Cardiac muscle cell (in vitro differentiated cells and primary cell): ENCODE results near the gene PTH2R. TPM values are rescaled to one million over a fixed set of nuclear protein-coding genes. Genes with fewer than 3 reads are reported as not detected.
"Not testable (repeated sequence)": the region's sequence is repeated elsewhere in the genome, so short reads cannot be mapped to it uniquely, and the experiment has no call there.

Experiments
- DNase-seq, 2 donors: peaks; one replicate each; pipeline versions ENCODE4 v3.0.0 to v3.0.0-alpha.2; 2010 to 2017; ENCODE audit warnings: low read depth in 1 of 2, low spot score in 1 of 2
- H3K27ac ChIP-seq: fragments of 200-600 bp; sonication (generic); 2 replicates; pipeline ENCODE4 v1.5.1; 2016
- H3K27me3 ChIP-seq: fragments of 200-600 bp; sonication (generic); 2 replicates; pipeline ENCODE4 v1.6.0; 2016; ENCODE audit warnings: control low read depth
- H3K36me3 ChIP-seq: fragments of 200-600 bp; sonication (generic); 2 replicates; pipeline ENCODE4 v1.5.1; 2016; ENCODE audit warnings: control low read depth
- H3K4me1 ChIP-seq: fragments of 200-600 bp; sonication (generic); 2 replicates; pipeline ENCODE4 v1.8.1; 2017; ENCODE audit warnings: low read depth, mild to moderate bottlenecking, mixed run types
- H3K4me3 ChIP-seq: fragments of 200-600 bp; sonication (generic); 2 replicates; pipeline ENCODE4 v1.5.1; 2016; ENCODE audit warnings: mild to moderate bottlenecking
- H3K9me3 ChIP-seq: fragments of 200-600 bp; sonication (generic); 2 replicates; pipeline ENCODE4 v1.5.1; 2017; ENCODE audit warnings: low read depth, mild to moderate bottlenecking, control low read depth
- polyA plus RNA-seq: library from polyadenylated mRNA; unstranded; fragments of >200 nt; fragmentation: Nextera tagmentation; extraction: Ambion mirVana; gene quantifications from 2 replicates; pipeline ENCODE4 v1.2.1, GENCODE V29; 2016
- total RNA-seq: library from RNA; depleted of rRNA; stranded (reverse); fragments of >200 nt; gene quantifications from 2 replicates; pipeline ENCODE4 v1.2.3, GENCODE V29; 2016
- TF ChIP-seq, protein P1 (sequence below): IDR thresholded peaks from 2 replicates; pipeline ENCODE4 v1.5.1; 2012; ENCODE audit warnings: low read depth, mild to moderate bottlenecking, low read length

Gene PTH2R
- total and polyA plus RNA-seq, 2 experiments from 2014 or later = 0.09 TPM; not detected in 1

DNA sequence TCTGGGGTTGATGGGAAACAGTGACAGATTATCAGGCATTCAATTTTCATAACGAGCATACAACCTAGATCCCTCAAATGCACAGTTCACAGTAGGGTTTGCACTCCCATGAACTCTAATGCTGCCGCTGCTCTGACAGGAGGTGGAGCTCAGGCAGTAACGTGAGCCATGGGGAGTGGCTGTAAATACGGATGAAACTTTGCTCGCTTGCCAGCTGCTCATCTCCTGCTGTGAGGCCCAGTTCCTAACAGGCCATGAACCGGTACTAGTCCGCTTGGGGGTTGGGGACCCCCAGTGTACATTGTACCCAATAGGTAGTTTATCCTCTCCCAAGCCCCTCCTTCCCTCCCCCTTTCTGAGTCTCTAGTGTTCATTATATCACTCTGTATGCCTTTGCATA, 94.6 kb downstream of the PTH2R start:
- Histone ChIP-seq H3K4me1 (no peaks in the 10 kb centered on the region), H3K27me3 (no peaks in the 10 kb centered on the region), H3K9me3 (no peaks in the 10 kb centered on the region), H3K27ac (no peak overlapping the region), H3K4me3 (no peak overlapping the region), H3K36me3 (no peaks in the 10 kb centered on the region)
- TF ChIP-seq, protein P1, sequence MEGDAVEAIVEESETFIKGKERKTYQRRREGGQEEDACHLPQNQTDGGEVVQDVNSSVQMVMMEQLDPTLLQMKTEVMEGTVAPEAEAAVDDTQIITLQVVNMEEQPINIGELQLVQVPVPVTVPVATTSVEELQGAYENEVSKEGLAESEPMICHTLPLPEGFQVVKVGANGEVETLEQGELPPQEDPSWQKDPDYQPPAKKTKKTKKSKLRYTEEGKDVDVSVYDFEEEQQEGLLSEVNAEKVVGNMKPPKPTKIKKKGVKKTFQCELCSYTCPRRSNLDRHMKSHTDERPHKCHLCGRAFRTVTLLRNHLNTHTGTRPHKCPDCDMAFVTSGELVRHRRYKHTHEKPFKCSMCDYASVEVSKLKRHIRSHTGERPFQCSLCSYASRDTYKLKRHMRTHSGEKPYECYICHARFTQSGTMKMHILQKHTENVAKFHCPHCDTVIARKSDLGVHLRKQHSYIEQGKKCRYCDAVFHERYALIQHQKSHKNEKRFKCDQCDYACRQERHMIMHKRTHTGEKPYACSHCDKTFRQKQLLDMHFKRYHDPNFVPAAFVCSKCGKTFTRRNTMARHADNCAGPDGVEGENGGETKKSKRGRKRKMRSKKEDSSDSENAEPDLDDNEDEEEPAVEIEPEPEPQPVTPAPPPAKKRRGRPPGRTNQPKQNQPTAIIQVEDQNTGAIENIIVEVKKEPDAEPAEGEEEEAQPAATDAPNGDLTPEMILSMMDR = no peak
- peak in 1 of 2 donors; percentile 49 for DNase-seq

DNA sequence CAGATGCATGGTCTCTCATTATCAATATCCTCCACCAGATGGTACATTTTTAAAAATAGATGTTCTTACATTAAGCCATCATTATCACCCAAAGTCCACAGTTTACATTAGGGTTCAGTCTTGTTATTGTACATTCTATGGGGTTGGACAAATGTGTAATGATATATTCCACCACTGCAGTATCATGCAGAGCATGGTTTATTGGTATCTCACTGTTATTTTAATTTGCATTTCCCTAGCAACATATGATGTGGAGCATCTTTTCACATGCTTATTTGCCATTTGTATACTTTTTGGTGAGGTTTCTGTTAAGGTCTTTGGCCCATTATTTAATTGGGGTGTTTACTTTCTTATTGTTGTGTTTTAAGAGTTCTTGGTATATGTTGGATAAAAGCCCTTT, 95.7 kb downstream of the PTH2R start:
- Histone ChIP-seq H3K36me3 (no peaks in the 10 kb centered on the region), H3K4me1 (no peaks in the 10 kb centered on the region), H3K4me3 (no peak overlapping the region), H3K27me3 (no peaks in the 10 kb centered on the region), H3K27ac (no peak overlapping the region), H3K9me3 (no peaks in the 10 kb centered on the region)
- TF ChIP-seq, protein P1 = no peak
- no peak for DNase-seq

DNA sequence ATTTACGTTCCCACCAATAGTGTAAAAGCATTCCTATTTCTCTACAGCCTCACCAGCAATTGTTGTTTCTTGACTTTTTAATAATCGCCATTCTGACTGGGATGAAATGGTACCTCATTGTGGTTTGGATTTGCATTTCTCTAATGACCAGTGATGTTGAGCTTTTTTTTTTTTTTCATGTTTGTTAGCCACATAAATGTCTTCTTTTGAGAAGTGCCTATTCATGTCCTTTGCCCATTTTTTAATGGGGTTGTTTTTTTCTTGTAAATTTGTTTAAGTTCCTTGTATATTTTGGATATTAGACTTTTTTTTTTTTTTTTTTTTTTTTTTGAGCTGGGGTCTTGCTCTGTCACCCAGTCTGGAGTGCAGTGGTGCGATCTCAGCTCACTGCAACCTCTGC, 98.8 kb downstream of the PTH2R start:
- DNase-seq, H3K9me3 ChIP-seq, H3K4me1 ChIP-seq, H3K4me3 ChIP-seq, H3K27me3 ChIP-seq, H3K36me3 ChIP-seq, H3K27ac ChIP-seq: not testable (repeated sequence)

DNA sequence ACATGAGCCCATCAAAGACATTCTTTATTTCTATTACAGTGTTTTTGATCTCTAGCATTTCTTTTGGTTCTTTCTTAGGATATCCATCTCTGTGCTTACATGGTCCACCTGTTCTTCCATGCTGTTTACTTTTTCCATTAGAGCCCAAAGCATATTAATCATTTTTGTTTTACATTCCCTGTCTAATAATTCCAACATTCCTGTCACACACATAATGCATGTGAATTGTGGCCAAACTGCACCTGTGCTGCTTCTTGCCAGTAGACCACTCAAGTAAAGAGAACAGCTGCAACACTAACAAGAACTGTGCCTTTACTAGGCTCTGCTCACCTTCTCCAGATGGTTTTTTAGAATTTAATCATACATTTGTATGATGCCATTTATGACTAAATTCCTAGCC, 103.0 kb downstream of the PTH2R start:
- no peaks in the 10 kb centered on the region for H3K9me3 ChIP-seq
- H3K36me3 ChIP-seq = no peaks in the 10 kb centered on the region
- no peaks in the 10 kb centered on the region for H3K27me3 ChIP-seq
- no peak overlapping the region for H3K4me3 ChIP-seq
- H3K27ac ChIP-seq = no peak overlapping the region
- no peak for DNase-seq
- TF ChIP-seq, protein P1 = no peak
- H3K4me1 ChIP-seq = no peaks in the 10 kb centered on the region

DNA sequence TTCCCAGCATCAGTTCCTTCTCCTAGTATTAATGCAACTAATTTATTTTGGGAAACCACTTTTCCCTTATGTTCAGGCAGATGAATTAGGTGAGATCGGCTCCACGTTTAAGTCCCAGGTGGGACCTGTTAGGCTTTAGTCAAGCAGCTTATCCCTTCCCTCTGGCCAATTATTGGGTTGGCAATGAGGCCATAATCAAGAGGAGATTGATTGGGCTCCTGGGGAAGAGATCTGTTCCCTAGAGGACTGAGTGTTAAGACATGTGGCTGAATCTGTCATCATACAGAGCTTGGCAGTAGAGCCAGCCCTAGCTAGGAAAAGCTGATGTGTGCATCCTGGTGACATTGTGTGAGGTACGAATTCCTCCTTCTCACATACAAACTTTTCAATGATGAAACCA, 104.4 kb downstream of the PTH2R start:
- Histone ChIP-seq H3K36me3 (no peaks in the 10 kb centered on the region), H3K27ac (no peak overlapping the region), H3K4me3 (no peak overlapping the region), H3K9me3 (no peaks in the 10 kb centered on the region), H3K27me3 (no peaks in the 10 kb centered on the region), H3K4me1 (no peaks in the 10 kb centered on the region)
- DNase-seq = no peak
- TF ChIP-seq, protein P1 = no peak

DNA sequence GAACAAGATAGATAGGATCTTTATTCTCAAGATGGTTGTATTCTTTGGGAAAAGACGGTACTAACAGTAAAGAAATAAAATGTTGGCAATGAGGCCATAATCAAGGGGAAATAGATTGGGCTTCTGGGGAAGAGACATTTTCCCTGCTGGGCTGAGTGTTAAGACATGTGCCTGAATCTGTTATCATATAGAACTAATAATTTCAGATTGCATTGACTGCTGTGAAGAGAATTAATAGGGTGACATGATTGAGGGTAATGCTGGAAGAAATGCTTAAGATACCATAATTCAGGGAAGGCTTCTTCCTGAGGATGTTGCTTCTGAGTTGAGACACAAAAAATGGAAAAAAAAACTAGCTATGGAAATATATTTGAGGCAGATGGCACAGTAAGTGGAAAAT, 105.0 kb downstream of the PTH2R start:
- DNase-seq = no peak
- TF ChIP-seq, protein P1 = no peak
- H3K4me3 ChIP-seq = no peak overlapping the region
- H3K9me3 ChIP-seq = no peaks in the 10 kb centered on the region
- no peaks in the 10 kb centered on the region for H3K4me1 ChIP-seq
- H3K36me3 ChIP-seq = no peaks in the 10 kb centered on the region
- H3K27ac ChIP-seq = no peak overlapping the region
- H3K27me3 ChIP-seq = no peaks in the 10 kb centered on the region
